Neutrophil (primary cell): ENCODE data around the gene DNAJC17.

Experiments used
- H3K27ac ChIP-seq: fragments of 200-600 bp; sonication (generic); 2 replicates; pipeline ENCODE4 v1.5.1; 2016; ENCODE audit warnings: mild to moderate bottlenecking, moderate library complexity
- H3K27me3 ChIP-seq: fragments of 200-600 bp; sonication (generic); 2 replicates; pipeline ENCODE4 v1.6.0; 2016; ENCODE audit warnings: mild to moderate bottlenecking
- H3K36me3 ChIP-seq: fragments of 200-600 bp; sonication (generic); 2 replicates; pipeline ENCODE4 v1.5.1; 2017
- H3K4me1 ChIP-seq, 2 experiments: fragments of 200-600 bp in 1 of 2; sonication (generic) in 1 of 2; 1 replicate in 1 of 2; 2 replicates in 1 of 2; pipeline versions ENCODE4 v1.5.1 to v1.6.1; 2013 to 2016; ENCODE audit warnings: low read depth in 1 of 2, low read length in 1 of 2, mild to moderate bottlenecking in 1 of 2, moderate library complexity in 1 of 2; ENCODE audit not compliant: control insufficient read depth in 1 of 2, insufficient read depth in 1 of 2
- H3K4me3 ChIP-seq, 2 experiments: fragments of 200-600 bp in 1 of 2; sonication (generic) in 1 of 2; 1 replicate in 1 of 2; 2 replicates in 1 of 2; pipeline ENCODE4 v1.5.1; 2013 to 2016; ENCODE audit warnings: low read depth in 1 of 2, low read length in 1 of 2, mild to moderate bottlenecking in 1 of 2, moderate library complexity in 1 of 2
- H3K9me3 ChIP-seq: fragments of 200-600 bp; sonication (generic); 2 replicates; pipeline ENCODE4 v1.5.1; 2016
- CTCF ChIP-seq: fragments of 200-600 bp; sonication (generic); IDR thresholded peaks from 2 replicates; pipeline ENCODE4 v1.5.1; 2016; ENCODE audit warnings: antibody characterized with exemption

DNAJC17 gene

GRCh38 chr15:40787991-40788390 lies 19.3 kb downstream of the DNAJC17 start:
- Histone ChIP-seq H3K4me3 (no peak overlapping the region), H3K4me1 (peaks cover 25 to 28% of the 10 kb centered on the region in 2 experiments), H3K9me3 (no peaks in the 10 kb centered on the region), H3K36me3 (no peaks in the 10 kb centered on the region), H3K27ac (peak overlapping the region; percentile 61), H3K27me3 (no peaks in the 10 kb centered on the region)
- TF ChIP-seq CTCF = no peak

GRCh38 chr15:40787344-40787841 lies 19.9 kb downstream of the DNAJC17 start:
- no peak for TF ChIP-seq CTCF
- peak overlapping the region; percentile 61 for H3K27ac ChIP-seq
- H3K36me3 ChIP-seq = no peaks in the 10 kb centered on the region
- peaks cover 25 to 28% of the 10 kb centered on the region in 2 experiments for H3K4me1 ChIP-seq
- H3K9me3 ChIP-seq = no peaks in the 10 kb centered on the region
- H3K4me3 ChIP-seq = no peak overlapping the region
- no peaks in the 10 kb centered on the region for H3K27me3 ChIP-seq

GRCh38 chr15:40785814-40786213 lies 21.5 kb downstream of the DNAJC17 start:
- no peak overlapping the region for H3K27ac ChIP-seq
- no peaks in the 10 kb centered on the region for H3K36me3 ChIP-seq
- TF ChIP-seq CTCF = no peak
- H3K27me3 ChIP-seq = no peaks in the 10 kb centered on the region
- H3K9me3 ChIP-seq = no peaks in the 10 kb centered on the region
- H3K4me3 ChIP-seq = no peak overlapping the region
- peaks cover 25 to 28% of the 10 kb centered on the region in 2 experiments for H3K4me1 ChIP-seq

GRCh38 chr15:40785164-40785563 lies 22.1 kb downstream of the DNAJC17 start:
- no peaks in the 10 kb centered on the region for H3K9me3 ChIP-seq
- TF ChIP-seq CTCF = no peak
- H3K27ac ChIP-seq = no peak overlapping the region
- H3K4me1 ChIP-seq = peaks cover 25 to 28% of the 10 kb centered on the region in 2 experiments
- no peak overlapping the region for H3K4me3 ChIP-seq
- H3K27me3 ChIP-seq = no peaks in the 10 kb centered on the region
- H3K36me3 ChIP-seq = no peaks in the 10 kb centered on the region

- TF ChIP-seq CTCF = peak; percentile 53
- Histone ChIP-seq H3K36me3 (peaks cover 20% of the 10 kb centered on the region), H3K27ac (no peak overlapping the region)
Measured at GRCh38 chr15:40782609-40783227, 24.6 kb downstream of the DNAJC17 start.

More at GRCh38 chr15:40782609-40783227, 24.6 kb downstream of the DNAJC17 start:
- Histone ChIP-seq H3K9me3 (no peaks in the 10 kb centered on the region), H3K27me3 (no peaks in the 10 kb centered on the region), H3K4me3 (no peak overlapping the region), H3K4me1 (peaks cover 13 to 14% of the 10 kb centered on the region in 2 experiments)
